VCaP (cell line): ENCODE measurements around the gene ARL15.
A peak's percentile ranks its signal among the peaks of the same experiment; 100 is the strongest.

Experiments
- H3K27ac ChIP-seq: fragments of 450-650 bp; 2 replicates; pipeline ENCODE4 v1.5.1; 2017
- TF ChIP-seq, protein P1 (sequence below): fragments of 450-650 bp; conservative IDR thresholded peaks from 2 replicates; pipeline ENCODE4 v1.5.1; 2017; ENCODE audit warnings: mild to moderate bottlenecking, moderate library complexity

ARL15 gene

DNA sequence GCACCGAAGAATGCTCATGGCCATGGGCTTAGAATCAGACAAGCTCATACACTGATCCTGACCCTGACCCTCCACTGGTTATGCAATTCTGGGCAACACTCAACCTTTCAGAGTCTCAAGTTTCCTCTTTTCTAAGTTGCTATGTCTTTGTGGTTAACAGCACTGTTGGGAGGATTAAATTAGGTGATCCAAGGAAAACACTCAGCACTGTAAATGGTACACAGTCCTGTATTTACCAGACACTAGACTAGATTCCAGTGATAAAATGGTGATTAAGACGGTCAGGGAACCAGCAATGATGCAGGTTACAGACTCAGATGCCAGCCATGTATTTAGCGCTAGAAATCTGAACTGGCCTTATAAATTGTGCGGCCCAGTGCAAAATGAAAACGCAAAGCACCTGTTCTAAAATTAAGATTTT, 8.1 kb downstream of the ARL15 start:
- no peak overlapping the region for H3K27ac ChIP-seq
- TF ChIP-seq, protein P1, sequence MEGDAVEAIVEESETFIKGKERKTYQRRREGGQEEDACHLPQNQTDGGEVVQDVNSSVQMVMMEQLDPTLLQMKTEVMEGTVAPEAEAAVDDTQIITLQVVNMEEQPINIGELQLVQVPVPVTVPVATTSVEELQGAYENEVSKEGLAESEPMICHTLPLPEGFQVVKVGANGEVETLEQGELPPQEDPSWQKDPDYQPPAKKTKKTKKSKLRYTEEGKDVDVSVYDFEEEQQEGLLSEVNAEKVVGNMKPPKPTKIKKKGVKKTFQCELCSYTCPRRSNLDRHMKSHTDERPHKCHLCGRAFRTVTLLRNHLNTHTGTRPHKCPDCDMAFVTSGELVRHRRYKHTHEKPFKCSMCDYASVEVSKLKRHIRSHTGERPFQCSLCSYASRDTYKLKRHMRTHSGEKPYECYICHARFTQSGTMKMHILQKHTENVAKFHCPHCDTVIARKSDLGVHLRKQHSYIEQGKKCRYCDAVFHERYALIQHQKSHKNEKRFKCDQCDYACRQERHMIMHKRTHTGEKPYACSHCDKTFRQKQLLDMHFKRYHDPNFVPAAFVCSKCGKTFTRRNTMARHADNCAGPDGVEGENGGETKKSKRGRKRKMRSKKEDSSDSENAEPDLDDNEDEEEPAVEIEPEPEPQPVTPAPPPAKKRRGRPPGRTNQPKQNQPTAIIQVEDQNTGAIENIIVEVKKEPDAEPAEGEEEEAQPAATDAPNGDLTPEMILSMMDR = no peak

DNA sequence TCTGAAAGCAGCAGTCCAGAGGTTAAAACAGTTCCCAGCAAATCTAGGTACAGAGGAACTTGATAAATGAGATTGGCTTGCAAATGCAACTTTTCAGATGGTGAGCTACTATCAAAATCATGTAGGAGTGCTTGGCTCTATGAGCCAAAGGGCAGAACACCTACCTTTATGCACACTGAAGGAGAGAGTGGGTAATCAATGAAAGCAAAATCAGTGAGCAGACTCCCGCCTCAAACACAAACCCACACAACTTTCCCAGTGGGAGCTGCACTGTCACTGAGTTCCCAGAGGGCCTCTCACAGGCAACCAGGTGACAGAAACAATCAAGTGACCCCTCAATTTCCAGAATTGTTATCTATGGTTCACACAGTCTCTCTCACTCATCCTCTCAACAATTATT, 8.5 kb downstream of the ARL15 start:
- TF ChIP-seq, protein P1 = no peak
- H3K27ac ChIP-seq = no peak overlapping the region

DNA sequence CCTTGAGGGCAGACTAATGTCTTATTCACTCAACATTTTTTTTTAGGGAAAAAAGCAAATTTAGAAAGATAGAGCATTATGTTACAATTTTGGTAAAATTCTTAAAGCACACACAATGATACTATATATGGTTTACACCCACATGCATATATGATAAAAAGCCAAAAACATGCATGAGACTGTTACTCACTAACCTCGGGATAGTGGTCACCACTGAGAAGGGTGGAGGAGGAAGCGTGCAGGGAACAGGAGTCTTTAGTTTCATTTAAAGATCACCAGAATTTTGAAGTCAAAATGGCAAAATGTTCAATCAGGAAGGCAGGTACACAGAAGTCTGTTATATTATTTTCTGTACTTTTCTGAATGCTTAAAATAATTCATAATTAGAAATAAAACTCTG, 9.2 kb downstream of the ARL15 start:
- TF ChIP-seq, protein P1 = no peak

DNA sequence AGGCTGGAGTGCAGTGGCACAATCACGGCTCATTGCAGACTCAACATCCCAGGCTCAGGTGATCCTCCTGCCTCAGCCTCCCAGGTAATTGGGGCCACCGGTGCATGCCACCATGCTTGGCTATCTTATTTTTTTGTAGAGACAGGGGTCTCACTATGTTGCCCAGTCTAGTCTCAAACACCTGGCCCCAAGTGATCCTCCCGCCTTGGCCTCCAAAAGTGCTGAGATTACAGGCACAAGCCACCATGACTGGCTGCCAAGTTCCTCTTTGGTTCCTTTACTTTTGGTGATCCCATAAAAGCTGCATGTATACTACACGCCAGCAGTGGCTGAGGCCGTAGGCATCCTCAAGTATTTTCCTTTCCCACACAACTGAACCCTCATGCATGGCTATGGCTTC, 11.4 kb downstream of the ARL15 start:
- peak overlapping the region; percentile 91; the same call in 1 of the 2 replicates for H3K27ac ChIP-seq
- TF ChIP-seq, protein P1 = no peak

More for the DNA sequence above, 9.2 kb downstream of the ARL15 start:
- no peak overlapping the region for H3K27ac ChIP-seq

DNA sequence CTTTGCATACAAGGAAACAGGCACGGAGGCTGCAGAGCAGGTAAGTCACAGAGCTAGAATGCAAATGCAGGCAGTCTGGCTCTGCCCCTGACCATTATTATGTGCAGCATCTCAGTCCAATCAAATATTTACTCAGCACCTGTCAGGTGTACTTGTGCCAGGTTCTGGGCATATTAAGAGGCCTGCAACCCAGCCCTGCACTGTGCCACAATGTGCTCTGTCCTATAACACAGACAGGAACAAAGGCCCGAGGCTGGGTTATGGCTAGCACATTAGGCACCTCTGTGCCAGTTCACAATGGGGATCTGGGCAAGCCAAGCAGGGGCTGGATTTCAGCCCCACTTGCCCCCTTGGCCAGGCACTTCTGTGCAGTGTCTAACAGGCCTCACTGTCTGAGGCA, 14.0 kb downstream of the ARL15 start:
- peak overlapping the region; percentile 91 for H3K27ac ChIP-seq
- TF ChIP-seq, protein P1 = no peak

DNA sequence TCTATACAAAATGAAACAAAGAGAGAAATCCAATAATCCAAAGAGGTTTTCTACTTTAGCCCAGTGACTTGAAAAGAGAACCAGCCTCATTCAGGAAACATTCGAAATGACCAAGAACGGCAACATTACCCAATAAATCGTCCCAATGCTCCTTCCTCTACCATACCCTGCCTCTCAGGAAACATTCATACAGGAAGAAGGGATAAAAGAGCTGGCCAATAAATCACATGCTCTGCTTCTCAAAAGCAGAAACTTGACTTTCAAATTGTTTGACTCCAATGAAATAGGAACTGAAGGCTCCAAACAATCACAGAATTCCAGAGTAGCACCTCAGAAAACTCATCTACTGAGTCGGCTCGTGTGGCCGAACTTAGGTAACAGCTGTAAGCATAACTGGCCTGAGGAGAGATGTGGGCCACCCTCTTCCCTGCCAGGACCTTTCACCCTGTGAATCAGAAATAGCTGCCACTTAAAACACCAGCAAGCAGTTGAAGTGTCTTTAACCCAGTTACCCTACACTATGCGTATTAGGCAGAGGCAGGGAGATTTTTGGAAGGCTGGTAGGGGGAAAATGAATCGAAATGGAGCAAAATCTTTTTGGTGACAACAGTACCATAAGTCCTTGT, 14.6 kb downstream of the ARL15 start:
- H3K27ac ChIP-seq = peak overlapping the region; percentile 91
- TF ChIP-seq, protein P1 = no peak

DNA sequence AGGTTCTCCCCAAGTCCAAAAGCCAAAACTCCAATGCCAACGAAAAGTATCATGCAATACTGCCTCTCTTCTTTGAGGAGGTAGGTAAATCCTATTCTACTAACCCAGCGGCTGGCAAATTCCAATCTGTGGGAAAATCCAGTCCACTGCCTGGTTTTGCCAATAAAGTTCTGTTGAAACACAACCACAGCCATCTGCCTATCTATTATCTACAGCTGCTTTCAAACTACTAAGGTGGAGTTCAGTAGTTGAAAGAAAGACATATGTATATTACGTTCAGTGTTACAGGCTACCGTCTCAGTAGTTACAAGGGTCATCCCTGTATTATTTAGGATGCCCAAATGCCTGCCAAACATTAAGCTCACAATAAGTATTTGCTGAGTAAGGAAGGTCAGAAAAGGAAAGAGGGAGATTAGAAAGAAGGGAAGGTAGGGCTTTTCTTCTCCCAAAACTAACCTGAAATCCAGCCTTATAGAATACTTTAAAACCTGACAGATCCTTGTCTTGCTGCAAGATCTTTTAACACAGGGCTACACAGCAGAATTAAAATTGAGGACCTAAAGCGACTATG, 16.2 kb downstream of the ARL15 start:
- H3K27ac ChIP-seq = peak overlapping the region; percentile 91
- TF ChIP-seq, protein P1 = no peak
